GM18861 (cell line): Measurements from ENCODE around the gene RGPD4.
"Not testable (repeated sequence)": the region's sequence is repeated elsewhere in the genome, so short reads cannot be mapped to it uniquely, and the experiment has no call there.

Experiments
- ATAC-seq: cut with Tn5 transposase; IDR thresholded peaks from one replicate; pipeline ENCODE4 v1.9.1; 2021; ENCODE audit not compliant: unreplicated experiment

RGPD4 gene

GRCh38 chr2:107826749-107827148 is at the start of gene RGPD4:
TSS of gene RGPD4 (plus strand) at chr2:107826892. CDS start at chr2:107827014, 122 bp downstream.
- not testable (repeated sequence) for ATAC-seq

GRCh38 chr2:107777974-107778373 is 48.7 kb upstream of the RGPD4 start:
- no peak for ATAC-seq

GRCh38 chr2:107785756-107786155 is 40.9 kb upstream of the RGPD4 start:
- ATAC-seq: no peak

- no peak for ATAC-seq
Measured at GRCh38 chr2:107790837-107791236, 35.9 kb upstream of the RGPD4 start.

GRCh38 chr2:107801498-107801897 is 25.2 kb upstream of the RGPD4 start:
- no peak for ATAC-seq

GRCh38 chr2:107804608-107805498 is 21.8 kb upstream of the RGPD4 start:
- no peak for ATAC-seq

GRCh38 chr2:107806901-107807300 is 19.8 kb upstream of the RGPD4 start:
- ATAC-seq: no peak

- ATAC-seq: no peak
Measured at GRCh38 chr2:107807988-107808387, 18.7 kb upstream of the RGPD4 start.

- no peak for ATAC-seq
Measured at GRCh38 chr2:107808959-107809358, 17.7 kb upstream of the RGPD4 start.

- ATAC-seq: no peak
Measured at GRCh38 chr2:107809835-107810234, 16.9 kb upstream of the RGPD4 start.

GRCh38 chr2:107810734-107811133 is 16.0 kb upstream of the RGPD4 start:
- ATAC-seq: no peak

GRCh38 chr2:107811411-107811810 is 15.3 kb upstream of the RGPD4 start:
- ATAC-seq: no peak

GRCh38 chr2:107812006-107812405 is 14.7 kb upstream of the RGPD4 start:
- no peak for ATAC-seq

- ATAC-seq: no peak
Measured at GRCh38 chr2:107817378-107817777, 9.3 kb upstream of the RGPD4 start.

GRCh38 chr2:107822302-107822701 is 4.4 kb upstream of the RGPD4 start:
- no peak for ATAC-seq

GRCh38 chr2:107824451-107825205 is 2.1 kb upstream of the RGPD4 start:
- ATAC-seq: no peak

GRCh38 chr2:107825206-107825563 is 1.5 kb upstream of the RGPD4 start:
- no peak for ATAC-seq

GRCh38 chr2:107829514-107829913 is 2.8 kb downstream of the RGPD4 start:
- ATAC-seq: not testable (repeated sequence)

GRCh38 chr2:107833152-107833551 is 6.5 kb downstream of the RGPD4 start:
- ATAC-seq: not testable (repeated sequence)

GRCh38 chr2:107833618-107834017 is 6.9 kb downstream of the RGPD4 start:
- ATAC-seq: not testable (repeated sequence)

GRCh38 chr2:107916121-107916520 is 89.4 kb downstream of the RGPD4 start:
- ATAC-seq: not testable (repeated sequence)
